GM12878 (cell line): ENCODE data around the gene SCGB1C2.

ENCODE experiments used
- POLR2AphosphoS5 ChIP-seq: IDR thresholded peaks from 2 replicates; pipeline ENCODE4 v1.6.1; 2011; ENCODE audit warnings: mild to moderate bottlenecking, low read length, inconsistent platforms
- RAD21 ChIP-seq: IDR thresholded peaks from 2 replicates; pipeline ENCODE4 v1.6.1; 2011; ENCODE audit warnings: mild to moderate bottlenecking, low read depth, low read length, moderate library complexity; ENCODE audit not compliant: insufficient read depth
- RELA ChIP-seq: fragments of 450-650 bp; IDR thresholded peaks from 2 replicates; pipeline ENCODE4 v1.8.0; 2014; ENCODE audit warnings: borderline replicate concordance; ENCODE audit not compliant: partially characterized antibody
- SRF ChIP-seq, 2 experiments: IDR thresholded peaks; 2 replicates each; pipeline ENCODE4 v1.6.1; 2011; ENCODE audit warnings: low read depth in 2 of 2, low read length in 2 of 2, mild to moderate bottlenecking in 1 of 2, moderate library complexity in 1 of 2
- TAF1 ChIP-seq: IDR thresholded peaks from 2 replicates; pipeline ENCODE4 v1.6.1; 2011; ENCODE audit warnings: mild to moderate bottlenecking, low read depth, low read length, borderline replicate concordance
- TF ChIP-seq, protein P1 (sequence below), 3 experiments: IDR thresholded peaks in 2 of 3; conservative IDR thresholded peaks in 1 of 3; 2 replicates each; pipeline ENCODE4 v1.5.1; 2011; ENCODE audit warnings: low read depth in 3 of 3, low read length in 3 of 3, mild to moderate bottlenecking in 3 of 3, control low read depth in 2 of 3, moderate library complexity in 2 of 3, inconsistent platforms in 1 of 3, mixed read lengths in 1 of 3; ENCODE audit not compliant: control insufficient read depth in 2 of 3, insufficient read depth in 1 of 3; ENCODE audit errors: extremely low read depth in 1 of 3
- TF ChIP-seq, protein P2 (sequence below): fragments of 450-650 bp; IDR thresholded peaks from 2 replicates; pipeline ENCODE4 v1.6.1; 2017; ENCODE audit warnings: mild to moderate bottlenecking, moderate library complexity
- TF ChIP-seq, protein P3 (sequence below): IDR thresholded peaks from 2 replicates; pipeline ENCODE4 v1.6.1; 2011; ENCODE audit warnings: borderline replicate concordance, low read depth, mild to moderate bottlenecking, moderate library complexity, mixed read lengths, low read length; ENCODE audit not compliant: insufficient read depth; ENCODE audit errors: extremely low read length
- TF ChIP-seq, protein P4 (sequence below): IDR thresholded peaks from 2 replicates; pipeline ENCODE4 v1.6.1; 2011; ENCODE audit warnings: mild to moderate bottlenecking, low read depth, low read length, moderate library complexity; ENCODE audit not compliant: insufficient replicate concordance

DNA sequence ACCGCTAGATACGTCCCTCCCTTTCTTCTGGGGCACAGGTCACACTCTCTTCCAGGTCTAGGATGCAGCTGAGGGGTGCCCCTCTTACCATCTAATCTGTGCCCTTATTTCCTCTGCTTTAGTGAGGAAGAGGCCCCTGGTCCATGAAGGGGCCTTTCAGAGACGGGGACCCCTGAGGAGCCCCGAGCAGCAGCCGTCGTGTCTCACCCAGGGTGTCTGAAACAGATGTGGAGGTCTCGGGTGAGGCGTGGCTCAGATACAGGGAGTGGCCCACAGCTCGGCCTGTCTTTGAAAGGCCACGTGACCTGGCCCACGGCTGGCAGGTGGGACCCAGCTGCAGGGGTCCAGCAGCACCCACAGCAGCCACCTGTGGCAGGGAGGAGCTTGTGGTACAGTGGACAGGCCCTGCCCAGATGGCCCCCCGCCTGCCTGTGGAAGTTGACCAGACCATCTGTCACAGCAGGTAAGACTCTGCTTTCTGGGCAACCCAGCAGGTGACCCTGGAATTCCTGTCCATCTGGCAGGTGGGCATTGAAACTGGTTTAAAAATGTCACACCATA, 15.6 kb downstream of the SCGB1C2 start:
- TF ChIP-seq TAF1: no peak
- TF ChIP-seq, protein P1, sequence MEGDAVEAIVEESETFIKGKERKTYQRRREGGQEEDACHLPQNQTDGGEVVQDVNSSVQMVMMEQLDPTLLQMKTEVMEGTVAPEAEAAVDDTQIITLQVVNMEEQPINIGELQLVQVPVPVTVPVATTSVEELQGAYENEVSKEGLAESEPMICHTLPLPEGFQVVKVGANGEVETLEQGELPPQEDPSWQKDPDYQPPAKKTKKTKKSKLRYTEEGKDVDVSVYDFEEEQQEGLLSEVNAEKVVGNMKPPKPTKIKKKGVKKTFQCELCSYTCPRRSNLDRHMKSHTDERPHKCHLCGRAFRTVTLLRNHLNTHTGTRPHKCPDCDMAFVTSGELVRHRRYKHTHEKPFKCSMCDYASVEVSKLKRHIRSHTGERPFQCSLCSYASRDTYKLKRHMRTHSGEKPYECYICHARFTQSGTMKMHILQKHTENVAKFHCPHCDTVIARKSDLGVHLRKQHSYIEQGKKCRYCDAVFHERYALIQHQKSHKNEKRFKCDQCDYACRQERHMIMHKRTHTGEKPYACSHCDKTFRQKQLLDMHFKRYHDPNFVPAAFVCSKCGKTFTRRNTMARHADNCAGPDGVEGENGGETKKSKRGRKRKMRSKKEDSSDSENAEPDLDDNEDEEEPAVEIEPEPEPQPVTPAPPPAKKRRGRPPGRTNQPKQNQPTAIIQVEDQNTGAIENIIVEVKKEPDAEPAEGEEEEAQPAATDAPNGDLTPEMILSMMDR (IDR thresholded peaks at IDR 0.05 in 2 of 3, conservative IDR thresholded peaks at IDR 0.05 in 1 of 3; ENCODE audit: control insufficient read depth in 2 of 3, extremely low read depth in 1 of 3, insufficient read depth in 1 of 3, low read depth in 3 of 3, low read length in 3 of 3): no peak
- no peak for TF ChIP-seq RELA
- TF ChIP-seq, protein P2, sequence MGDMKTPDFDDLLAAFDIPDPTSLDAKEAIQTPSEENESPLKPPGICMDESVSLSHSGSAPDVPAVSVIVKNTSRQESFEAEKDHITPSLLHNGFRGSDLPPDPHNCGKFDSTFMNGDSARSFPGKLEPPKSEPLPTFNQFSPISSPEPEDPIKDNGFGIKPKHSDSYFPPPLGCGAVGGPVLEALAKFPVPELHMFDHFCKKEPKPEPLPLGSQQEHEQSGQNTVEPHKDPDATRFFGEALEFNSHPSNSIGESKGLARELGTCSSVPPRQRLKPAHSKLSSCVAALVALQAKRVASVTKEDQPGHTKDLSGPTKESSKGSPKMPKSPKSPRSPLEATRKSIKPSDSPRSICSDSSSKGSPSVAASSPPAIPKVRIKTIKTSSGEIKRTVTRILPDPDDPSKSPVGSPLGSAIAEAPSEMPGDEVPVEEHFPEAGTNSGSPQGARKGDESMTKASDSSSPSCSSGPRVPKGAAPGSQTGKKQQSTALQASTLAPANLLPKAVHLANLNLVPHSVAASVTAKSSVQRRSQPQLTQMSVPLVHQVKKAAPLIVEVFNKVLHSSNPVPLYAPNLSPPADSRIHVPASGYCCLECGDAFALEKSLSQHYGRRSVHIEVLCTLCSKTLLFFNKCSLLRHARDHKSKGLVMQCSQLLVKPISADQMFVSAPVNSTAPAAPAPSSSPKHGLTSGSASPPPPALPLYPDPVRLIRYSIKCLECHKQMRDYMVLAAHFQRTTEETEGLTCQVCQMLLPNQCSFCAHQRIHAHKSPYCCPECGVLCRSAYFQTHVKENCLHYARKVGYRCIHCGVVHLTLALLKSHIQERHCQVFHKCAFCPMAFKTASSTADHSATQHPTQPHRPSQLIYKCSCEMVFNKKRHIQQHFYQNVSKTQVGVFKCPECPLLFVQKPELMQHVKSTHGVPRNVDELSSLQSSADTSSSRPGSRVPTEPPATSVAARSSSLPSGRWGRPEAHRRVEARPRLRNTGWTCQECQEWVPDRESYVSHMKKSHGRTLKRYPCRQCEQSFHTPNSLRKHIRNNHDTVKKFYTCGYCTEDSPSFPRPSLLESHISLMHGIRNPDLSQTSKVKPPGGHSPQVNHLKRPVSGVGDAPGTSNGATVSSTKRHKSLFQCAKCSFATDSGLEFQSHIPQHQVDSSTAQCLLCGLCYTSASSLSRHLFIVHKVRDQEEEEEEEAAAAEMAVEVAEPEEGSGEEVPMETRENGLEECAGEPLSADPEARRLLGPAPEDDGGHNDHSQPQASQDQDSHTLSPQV: no peak
- TF ChIP-seq POLR2AphosphoS5: no peak
- TF ChIP-seq, protein P3, sequence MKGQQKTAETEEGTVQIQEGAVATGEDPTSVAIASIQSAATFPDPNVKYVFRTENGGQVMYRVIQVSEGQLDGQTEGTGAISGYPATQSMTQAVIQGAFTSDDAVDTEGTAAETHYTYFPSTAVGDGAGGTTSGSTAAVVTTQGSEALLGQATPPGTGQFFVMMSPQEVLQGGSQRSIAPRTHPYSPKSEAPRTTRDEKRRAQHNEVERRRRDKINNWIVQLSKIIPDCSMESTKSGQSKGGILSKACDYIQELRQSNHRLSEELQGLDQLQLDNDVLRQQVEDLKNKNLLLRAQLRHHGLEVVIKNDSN: no peak
- TF ChIP-seq, protein P4, sequence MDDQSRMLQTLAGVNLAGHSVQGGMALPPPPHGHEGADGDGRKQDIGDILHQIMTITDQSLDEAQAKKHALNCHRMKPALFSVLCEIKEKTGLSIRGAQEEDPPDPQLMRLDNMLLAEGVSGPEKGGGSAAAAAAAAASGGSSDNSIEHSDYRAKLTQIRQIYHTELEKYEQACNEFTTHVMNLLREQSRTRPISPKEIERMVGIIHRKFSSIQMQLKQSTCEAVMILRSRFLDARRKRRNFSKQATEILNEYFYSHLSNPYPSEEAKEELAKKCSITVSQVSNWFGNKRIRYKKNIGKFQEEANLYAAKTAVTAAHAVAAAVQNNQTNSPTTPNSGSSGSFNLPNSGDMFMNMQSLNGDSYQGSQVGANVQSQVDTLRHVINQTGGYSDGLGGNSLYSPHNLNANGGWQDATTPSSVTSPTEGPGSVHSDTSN: no peak
- TF ChIP-seq RAD21: no peak
- no peak for TF ChIP-seq SRF (IDR thresholded peaks at IDR 0.05; ENCODE audit: low read depth in 2 of 2, low read length in 2 of 2)
